ENCODE results near the gene PHF13. TPM values are rescaled to one million over a fixed set of nuclear protein-coding genes. Genes with fewer than 3 reads are reported as not detected.

Gene PHF13
- 4.2 and 5.4 TPM in 2 replicates for total RNA-seq

GRCh38 chr1:6613361-6614018, at the start of gene PHF13:
PHF13 (plus strand) TSS chr1:6613731; CDS start chr1:6614067, 336 bp downstream.

DNA sequence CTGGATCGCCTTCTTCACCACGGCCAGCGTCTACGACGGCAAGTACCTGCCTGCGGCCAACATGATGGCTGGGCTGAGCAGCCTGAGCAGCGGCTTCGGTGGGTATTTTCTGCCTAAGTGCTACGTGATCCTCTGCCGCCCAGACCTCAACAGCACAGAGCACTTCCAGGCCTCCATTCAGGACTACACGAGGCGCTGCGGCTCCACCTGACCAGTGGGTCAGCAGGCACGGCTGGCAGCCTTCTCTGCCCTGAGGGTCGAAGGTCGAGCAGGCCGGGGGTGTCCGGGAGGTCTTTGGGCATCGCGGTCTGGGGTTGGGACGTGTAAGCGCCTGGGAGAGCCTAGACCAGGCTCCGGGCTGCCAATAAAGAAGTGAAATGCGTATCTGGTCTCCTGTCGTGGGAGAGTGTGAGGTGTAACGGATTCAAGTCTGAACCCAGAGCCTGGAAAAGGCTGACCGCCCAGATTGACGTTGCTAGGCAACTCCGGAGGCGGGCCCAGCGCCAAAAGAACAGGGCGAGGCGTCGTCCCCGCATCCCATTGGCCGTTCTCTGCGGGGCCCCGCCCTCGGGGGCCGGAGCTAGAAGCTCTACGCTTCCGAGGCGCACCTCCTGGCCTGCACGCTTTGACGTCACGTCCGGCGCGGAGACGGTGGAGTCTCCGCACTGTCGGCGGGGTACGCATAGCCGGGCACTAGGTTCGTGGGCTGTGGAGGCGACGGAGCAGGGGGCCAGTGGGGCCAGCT, 34.0 kb upstream of the PHF13 start, which contains the start of gene ZBTB48:
Gene ZBTB48, plus strand, starts transcription at position 621 of the 745 bp plus-strand sequence. CDS start 616 bp downstream, outside the sequence.

DNA sequence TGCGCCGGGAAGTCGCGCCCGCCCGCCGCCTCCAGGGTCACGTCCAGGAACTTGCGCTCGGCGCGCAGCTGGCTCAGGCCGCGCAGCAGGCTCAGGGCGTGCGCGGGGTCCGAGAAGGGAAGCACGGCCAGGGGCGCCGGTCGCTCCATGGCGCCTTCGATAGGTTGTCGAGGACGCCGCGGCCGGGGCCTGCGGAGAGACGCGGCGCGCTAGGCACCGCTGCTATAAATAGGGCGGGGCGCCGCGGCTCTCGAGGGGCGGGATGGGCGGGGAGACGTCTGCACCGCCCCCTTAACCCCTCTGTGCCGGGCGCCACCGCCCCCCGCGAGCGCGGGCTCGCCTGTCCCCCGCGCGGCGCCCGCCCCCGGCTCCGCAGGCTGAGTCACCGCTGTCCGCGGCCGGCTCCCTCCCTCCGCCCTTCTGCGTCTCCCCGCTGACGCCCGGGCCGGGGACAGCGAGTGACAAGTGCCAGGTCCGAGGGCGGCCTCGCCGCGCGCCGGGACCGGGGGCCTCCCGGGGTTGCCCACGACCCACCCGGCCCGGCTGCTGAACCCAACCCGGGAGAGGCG, 10.8 kb upstream of the PHF13 start, which contains the start of gene KLHL21:
Gene KLHL21, minus strand, starts transcription at position 201 of the 569 bp plus-strand sequence. Its CDS starts 52 bp downstream, at position 149.

GRCh38 chr1:6624710-6625583, 11.4 kb downstream of the PHF13 start, which contains the start of gene THAP3:
THAP3 (plus strand) TSS chr1:6624868; CDS start chr1:6625219, 351 bp downstream.

Other genes with a start within 250 kb of the PHF13 start
- 82.7 and 105 TPM in 2 replicates for gene ACOT7, start 220.0 kb upstream of the PHF13 start, total RNA-seq
- under 0.01 and 0.15 TPM in 2 replicates for gene HES2, start 193.8 kb upstream of the PHF13 start, total RNA-seq
- gene ESPN, start 189.0 kb upstream of the PHF13 start, total RNA-seq: under 0.01 TPM in 1 of 2 replicates, not detected in the other
- 4.4 and 5.2 TPM in 2 replicates for gene TNFRSF25, start 147.6 kb upstream of the PHF13 start, total RNA-seq
- 8.3 and 10.6 TPM in 2 replicates for gene PLEKHG5, start 122.1 kb upstream of the PHF13 start, total RNA-seq
- 15.3 and 15.5 TPM in 2 replicates for gene NOL9, start 59.2 kb upstream of the PHF13 start, total RNA-seq
- gene TAS1R1, start 58.4 kb upstream of the PHF13 start, total RNA-seq: 0.15 and 0.17 TPM in 2 replicates
- gene ZBTB48, start 33.7 kb upstream of the PHF13 start, total RNA-seq: 12.9 and 14.0 TPM in 2 replicates
- 14.3 and 15.8 TPM in 2 replicates for gene KLHL21, start 10.9 kb upstream of the PHF13 start, total RNA-seq
- gene THAP3, start 11.1 kb downstream of the PHF13 start, total RNA-seq: 28.2 and 31.6 TPM in 2 replicates
- gene DNAJC11, start 88.1 kb downstream of the PHF13 start, total RNA-seq: 25.2 and 28.1 TPM in 2 replicates
- gene CAMTA1, start 171.7 kb downstream of the PHF13 start, total RNA-seq: 72.1 and 77.2 TPM in 2 replicates